HUES64 (cell line): ENCODE data around the gene ACTR3C.

Source experiments
- H3K27ac ChIP-seq: 2 replicates; pipeline ENCODE4 v1.7.0; 2013; ENCODE audit warnings: low read depth, low read length, inconsistent platforms
- H3K27me3 ChIP-seq: 2 replicates; pipeline ENCODE4 v1.6.1; 2013; ENCODE audit warnings: mild to moderate bottlenecking, low read length; ENCODE audit not compliant: insufficient read depth
- H3K36me3 ChIP-seq: 2 replicates; pipeline ENCODE4 v1.6.1; 2013; ENCODE audit warnings: mild to moderate bottlenecking, low read length; ENCODE audit not compliant: insufficient read depth
- H3K4me1 ChIP-seq: 2 replicates; pipeline ENCODE4 v1.6.1; 2013; ENCODE audit warnings: mild to moderate bottlenecking, low read length, moderate library complexity; ENCODE audit not compliant: insufficient read depth
- H3K4me3 ChIP-seq: 2 replicates; pipeline ENCODE4 v1.5.1; 2013; ENCODE audit warnings: mild to moderate bottlenecking, low read length, moderate library complexity
- H3K9ac ChIP-seq: 2 replicates; pipeline ENCODE4 v1.6.1; 2013; ENCODE audit warnings: mild to moderate bottlenecking, low read depth, low read length
- H3K9me3 ChIP-seq: 2 replicates; pipeline ENCODE4 v1.6.1; 2013; ENCODE audit warnings: low read depth, low read length; ENCODE audit not compliant: insufficient read depth
- WGBS: fragments of 150-250, 120-280 bp; methylation state at CpG from one replicate; pipeline ENCODE4 v1.1.7; 2013; ENCODE audit warnings: missing lambda C conversion rate; 5-methylcytosine and 5-hydroxymethylcytosine counted together

The ACTR3C gene

DNA sequence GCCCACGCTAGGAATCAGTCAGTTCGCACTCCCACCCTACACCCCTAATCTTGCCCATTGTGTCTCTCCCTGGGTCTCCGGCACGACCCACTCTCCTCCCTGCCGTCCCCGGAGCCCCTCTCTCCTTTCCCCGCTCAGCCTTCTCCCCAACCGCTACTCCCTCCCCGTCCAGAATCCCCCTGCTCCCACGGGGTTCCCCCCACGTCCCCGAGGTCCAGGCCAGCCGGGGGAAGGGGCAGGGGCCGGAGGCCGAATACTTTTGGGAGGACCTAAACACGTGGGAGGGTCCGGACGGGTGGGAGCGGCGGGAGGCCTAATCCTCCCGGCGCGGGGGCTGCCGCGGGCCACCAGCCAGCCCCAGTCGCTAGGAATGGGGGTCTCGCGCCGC is 17.5 kb upstream of the ACTR3C start:
- peak overlapping the region; percentile 70 for H3K4me3 ChIP-seq
- H3K36me3 ChIP-seq: peaks cover 30% of the 10 kb centered on the region
- peak overlapping the region; percentile 71 for H3K9ac ChIP-seq
- H3K9me3 ChIP-seq: peaks cover 10% of the 10 kb centered on the region; the same call in 1 of the 2 replicates
- H3K27ac ChIP-seq: no peak overlapping the region
- H3K4me1 ChIP-seq: peaks cover 26% of the 10 kb centered on the region
- peaks cover 41% of the 10 kb centered on the region for H3K27me3 ChIP-seq
- under 1% methylated on average over 29 of the region's 29 CpGs for WGBS

DNA sequence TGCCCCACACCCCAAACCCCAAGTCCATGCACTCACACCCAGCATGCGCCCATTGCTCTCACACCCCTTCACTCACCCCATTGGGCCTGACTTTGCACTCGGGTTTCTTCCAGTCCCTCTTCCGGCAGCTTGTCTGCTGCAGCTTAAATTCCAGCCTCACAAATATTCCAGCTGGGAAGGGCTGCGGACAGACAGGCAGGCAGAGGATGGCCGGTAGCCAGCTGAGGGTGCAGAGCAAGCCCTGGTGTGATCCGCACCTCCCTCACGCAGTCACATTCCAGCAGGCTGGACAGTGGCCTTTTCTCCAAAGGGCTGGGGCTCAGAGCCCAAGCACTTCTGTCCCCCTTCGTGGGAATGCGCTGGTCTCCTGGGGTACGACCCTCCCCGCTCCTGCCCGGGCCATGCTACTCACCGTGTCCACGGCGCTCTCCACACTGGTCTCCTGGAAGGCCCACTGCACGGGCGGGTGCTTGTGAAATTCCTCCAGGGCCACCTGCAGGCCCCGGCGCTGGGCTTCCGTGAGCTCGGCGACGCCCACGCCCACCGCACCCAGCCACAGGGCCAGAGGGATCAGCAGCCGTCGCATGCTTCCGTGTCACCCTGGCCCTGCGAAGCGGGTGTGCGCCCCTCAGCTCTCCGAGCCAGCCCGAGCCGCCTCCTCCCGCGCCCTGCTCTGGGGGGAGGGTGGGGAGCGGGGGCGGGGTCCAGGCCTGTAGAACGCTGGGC is 16.8 kb upstream of the ACTR3C start:
- Histone ChIP-seq H3K4me3 (peak overlapping the region; percentile 70), H3K36me3 (peaks cover 30% of the 10 kb centered on the region), H3K9me3 (peaks cover 10% of the 10 kb centered on the region; the same call in 1 of the 2 replicates), H3K27me3 (peaks cover 41% of the 10 kb centered on the region), H3K4me1 (peaks cover 33% of the 10 kb centered on the region), H3K27ac (no peak overlapping the region), H3K9ac (peak overlapping the region; percentile 2; the same call in 1 of the 2 replicates)
- 9% methylated on average over 39 of the region's 39 CpGs for WGBS

DNA sequence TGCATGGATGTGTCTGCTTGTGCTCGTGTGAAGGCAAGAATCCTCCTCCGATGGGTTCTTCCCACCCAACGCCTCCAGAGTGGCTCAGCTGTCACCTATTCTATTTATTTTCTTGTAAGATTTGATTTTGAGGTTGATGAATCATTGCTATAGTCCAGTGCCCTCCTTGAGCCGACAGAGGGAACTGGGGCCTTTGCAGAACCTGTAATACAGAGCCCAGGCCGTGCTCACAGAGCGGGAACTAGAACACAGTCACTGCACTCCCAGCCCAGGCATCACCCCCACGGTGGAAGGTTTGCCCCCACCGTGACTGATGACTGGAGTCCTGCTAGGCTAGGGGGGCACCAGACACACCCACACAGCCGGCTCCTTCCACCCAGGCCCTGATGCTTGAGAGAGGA is 16.1 kb upstream of the ACTR3C start:
- 84% methylated on average over 7 of the region's 9 CpGs for WGBS
- Histone ChIP-seq H3K27ac (no peak overlapping the region), H3K4me1 (peaks cover 35% of the 10 kb centered on the region), H3K27me3 (peaks cover 41% of the 10 kb centered on the region), H3K4me3 (peak overlapping the region; percentile 70), H3K9me3 (peaks cover 6% of the 10 kb centered on the region; the same call in 1 of the 2 replicates), H3K36me3 (peaks cover 30% of the 10 kb centered on the region), H3K9ac (no peak overlapping the region)

GRCh38 chr7:150338166-150338829 is 15.0 kb upstream of the ACTR3C start:
- 75% methylated on average over 11 of the region's 11 CpGs for WGBS
- H3K4me1 ChIP-seq: peaks cover 35% of the 10 kb centered on the region
- peaks cover 30% of the 10 kb centered on the region for H3K36me3 ChIP-seq
- no peaks in the 10 kb centered on the region for H3K9me3 ChIP-seq
- no peak overlapping the region for H3K27ac ChIP-seq
- H3K4me3 ChIP-seq: no peak overlapping the region
- H3K27me3 ChIP-seq: peaks cover 32% of the 10 kb centered on the region
- no peak overlapping the region for H3K9ac ChIP-seq

DNA sequence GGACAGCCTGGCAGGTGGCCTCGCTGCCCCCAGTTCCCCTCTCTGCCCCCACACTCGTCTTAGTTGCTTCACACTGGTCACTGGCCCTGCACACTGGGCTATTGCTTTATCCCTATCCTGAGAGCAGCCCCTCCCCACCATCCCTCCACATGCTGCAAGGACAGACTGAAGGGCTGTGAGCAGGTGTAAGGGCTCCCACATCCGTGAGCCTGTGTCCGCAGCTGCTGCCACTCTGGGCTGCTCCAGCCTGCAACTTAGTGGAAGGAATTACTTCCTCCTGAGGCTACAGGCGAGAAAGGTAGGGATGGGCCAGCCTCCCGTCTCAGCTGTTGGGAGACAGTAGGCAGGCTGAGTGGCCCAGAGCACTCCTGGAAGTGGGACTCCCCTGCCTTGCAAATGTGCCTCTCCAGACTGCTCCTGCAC is 14.3 kb upstream of the ACTR3C start:
- 78% methylated on average over 6 of the region's 6 CpGs for WGBS
- H3K36me3 ChIP-seq: peaks cover 30% of the 10 kb centered on the region

GRCh38 chr7:150337179-150337578 is 13.8 kb upstream of the ACTR3C start:
- Histone ChIP-seq H3K9me3 (no peaks in the 10 kb centered on the region), H3K27me3 (peaks cover 21% of the 10 kb centered on the region), H3K4me3 (no peak overlapping the region), H3K36me3 (peaks cover 34% of the 10 kb centered on the region), H3K4me1 (peaks cover 26% of the 10 kb centered on the region), H3K27ac (no peak overlapping the region), H3K9ac (no peak overlapping the region)
- WGBS: 95% methylated on average over 18 of the region's 18 CpGs

More for the DNA sequence above, 14.3 kb upstream of the ACTR3C start:
- Histone ChIP-seq H3K27ac (no peak overlapping the region), H3K27me3 (peaks cover 25% of the 10 kb centered on the region), H3K4me3 (no peak overlapping the region), H3K9me3 (no peaks in the 10 kb centered on the region), H3K4me1 (peaks cover 31% of the 10 kb centered on the region), H3K9ac (no peak overlapping the region)

DNA sequence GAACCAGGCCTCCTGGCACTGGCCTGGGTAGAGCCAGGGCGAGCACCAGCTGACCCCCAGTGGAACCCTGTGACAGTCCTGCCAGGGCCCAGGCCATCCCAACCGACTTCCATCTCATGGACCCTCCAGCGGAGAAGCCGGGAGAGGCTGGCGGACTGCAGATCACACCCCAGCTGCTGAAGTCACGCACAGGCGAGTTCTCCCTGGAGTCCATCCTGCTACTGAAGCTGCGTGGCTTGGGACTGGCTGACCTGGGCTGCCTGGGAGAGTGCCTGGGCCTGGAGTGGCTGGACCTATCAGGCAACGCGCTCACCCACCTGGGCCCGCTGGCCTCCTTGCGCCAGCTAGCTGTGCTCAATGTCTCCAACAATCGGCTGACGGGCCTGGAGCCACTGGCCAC is 13.4 kb upstream of the ACTR3C start:
- whole genome bisulfite sequencing: 95% methylated on average over 14 of the region's 14 CpGs
- no peak overlapping the region for H3K27ac ChIP-seq
- H3K4me3 ChIP-seq: no peak overlapping the region
- H3K27me3 ChIP-seq: peaks cover 16% of the 10 kb centered on the region
- H3K36me3 ChIP-seq: peaks cover 38% of the 10 kb centered on the region
- H3K9me3 ChIP-seq: no peaks in the 10 kb centered on the region
- H3K4me1 ChIP-seq: peaks cover 21% of the 10 kb centered on the region
- H3K9ac ChIP-seq: no peak overlapping the region

DNA sequence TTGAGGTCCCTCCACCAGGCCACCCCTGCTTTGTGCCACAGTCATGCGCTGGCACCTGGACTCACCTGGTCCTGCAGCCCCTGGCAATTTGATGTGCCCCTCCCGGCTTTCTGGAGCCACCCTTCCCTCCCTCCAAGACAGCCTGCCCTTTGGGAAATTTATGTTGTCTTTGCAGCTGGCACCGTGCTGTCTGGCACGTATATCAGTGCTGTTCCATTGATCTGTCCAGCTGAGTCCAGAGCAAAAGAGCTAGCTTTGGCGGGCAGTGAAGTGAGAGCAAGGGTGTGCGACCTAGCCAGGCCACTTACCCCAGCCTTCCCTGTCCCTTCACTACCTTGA is 12.4 kb upstream of the ACTR3C start:
- Histone ChIP-seq H3K9me3 (no peaks in the 10 kb centered on the region), H3K27ac (peak overlapping the region; percentile 77; the same call in 1 of the 2 replicates), H3K27me3 (peaks cover 8% of the 10 kb centered on the region), H3K9ac (peak overlapping the region; percentile 23; the same call in 1 of the 2 replicates), H3K4me3 (no peak overlapping the region), H3K36me3 (peaks cover 48% of the 10 kb centered on the region), H3K4me1 (peaks cover 21% of the 10 kb centered on the region)
- WGBS: 90% methylated on average over 6 of the region's 6 CpGs

- Histone ChIP-seq H3K36me3 (peaks cover 53% of the 10 kb centered on the region), H3K27me3 (peaks cover 5% of the 10 kb centered on the region; the same call in 1 of the 2 replicates), H3K27ac (peak overlapping the region; percentile 77; the same call in 1 of the 2 replicates), H3K4me1 (peaks cover 21% of the 10 kb centered on the region), H3K9ac (peak overlapping the region; percentile 23; the same call in 1 of the 2 replicates), H3K9me3 (no peaks in the 10 kb centered on the region), H3K4me3 (no peak overlapping the region)
- 38% methylated on average over 7 of the region's 7 CpGs for WGBS
Observed at GRCh38 chr7:150335108-150335773, 11.9 kb upstream of the ACTR3C start.

GRCh38 chr7:150334108-150334507 is 10.8 kb upstream of the ACTR3C start:
- Histone ChIP-seq H3K9me3 (no peaks in the 10 kb centered on the region), H3K27ac (no peak overlapping the region), H3K27me3 (no peaks in the 10 kb centered on the region), H3K9ac (no peak overlapping the region), H3K36me3 (peaks cover 54% of the 10 kb centered on the region), H3K4me1 (peaks cover 24% of the 10 kb centered on the region), H3K4me3 (no peak overlapping the region)
- 90% methylated on average over 8 of the region's 8 CpGs for WGBS

- WGBS: 90% methylated on average over 10 of the region's 10 CpGs
- H3K9ac ChIP-seq: no peak overlapping the region
- H3K4me3 ChIP-seq: no peak overlapping the region
- H3K9me3 ChIP-seq: no peaks in the 10 kb centered on the region
- H3K27ac ChIP-seq: no peak overlapping the region
- H3K36me3 ChIP-seq: peaks cover 56% of the 10 kb centered on the region
- H3K27me3 ChIP-seq: no peaks in the 10 kb centered on the region
- peaks cover 28% of the 10 kb centered on the region for H3K4me1 ChIP-seq
Observed at GRCh38 chr7:150333659-150334058, 10.3 kb upstream of the ACTR3C start.
